HepG2 (cell line): ENCODE data around the gene RNH1. TPM values are rescaled to one million over a fixed set of nuclear protein-coding genes. Genes with fewer than 3 reads are reported as not detected.
A peak's percentile ranks its signal among the peaks of the same experiment; 100 is the strongest.

Source experiments
- ARID5B ChIP-seq: IDR thresholded peaks from 2 replicates; pipeline ENCODE4 v1.4.0; 2020; ENCODE audit warnings: mild to moderate bottlenecking, missing genetic modification reagents
- CREBL2 ChIP-seq: sonication (generic); formaldehyde crosslinking; IDR thresholded peaks from 2 replicates; pipeline ENCODE4 v1.8.1; 2023; ENCODE audit warnings: missing genetic modification reagents, mild to moderate bottlenecking, borderline replicate concordance
- FOSL1 ChIP-seq: sonication (generic); formaldehyde crosslinking; IDR thresholded peaks from 2 replicates; pipeline ENCODE4 v1.9.0; 2021; ENCODE audit warnings: missing genetic modification reagents, borderline replicate concordance
- PAXIP1 ChIP-seq: sonication (generic); formaldehyde crosslinking; conservative IDR thresholded peaks from 2 replicates; pipeline ENCODE4 v1.4.0; 2020; ENCODE audit warnings: mild to moderate bottlenecking, missing genetic modification reagents, moderate library complexity
- SKI ChIP-seq: fragments of 450-650 bp; IDR thresholded peaks from one replicate; pipeline ENCODE4 v1.6.1; 2018; ENCODE audit warnings: mild to moderate bottlenecking; ENCODE audit not compliant: partially characterized antibody
- SOX5 ChIP-seq: IDR thresholded peaks from 2 replicates; pipeline ENCODE4 v1.6.1; 2016; ENCODE audit warnings: borderline replicate concordance
- TAF1 ChIP-seq: sonication (generic); formaldehyde crosslinking; IDR thresholded peaks from 2 replicates; pipeline ENCODE4 v1.4.0; 2020; ENCODE audit warnings: missing genetic modification reagents
- THAP8 ChIP-seq: sonication (generic); formaldehyde crosslinking; IDR thresholded peaks from 2 replicates; pipeline ENCODE4 v1.5.1; 2020; ENCODE audit warnings: missing genetic modification reagents, mild to moderate bottlenecking, borderline replicate concordance
- TRIM22 ChIP-seq: fragments of 450-650 bp; IDR thresholded peaks from 2 replicates; pipeline ENCODE4 v1.6.1; 2017
- ZFP36L1 ChIP-seq: sonication (generic); formaldehyde crosslinking; IDR thresholded peaks from 2 replicates; pipeline ENCODE4 v1.8.0; 2022; ENCODE audit warnings: mild to moderate bottlenecking, missing genetic modification reagents, moderate library complexity
- ZNF18 ChIP-seq: sonication (generic); formaldehyde crosslinking; IDR thresholded peaks from 2 replicates; pipeline ENCODE4 v1.8.0; 2022; ENCODE audit warnings: mild to moderate bottlenecking, missing genetic modification reagents; ENCODE audit not compliant: insufficient replicate concordance
- ZNF614 ChIP-seq: IDR thresholded peaks from 2 replicates; pipeline ENCODE4 v1.6.1; 2018; ENCODE audit warnings: missing biosample characterization, missing genetic modification reagents, inconsistent platforms, borderline replicate concordance
- ZNF615 ChIP-seq: sonication (generic); formaldehyde crosslinking; IDR thresholded peaks from 2 replicates; pipeline ENCODE4 v1.5.0; 2020; ENCODE audit warnings: mild to moderate bottlenecking, missing genetic modification reagents, borderline replicate concordance
- ZNF670 ChIP-seq: sonication (generic); formaldehyde crosslinking; IDR thresholded peaks from 2 replicates; pipeline ENCODE4 v1.8.0; 2022; ENCODE audit warnings: mild to moderate bottlenecking, missing genetic modification reagents, borderline replicate concordance
- ZNF749 ChIP-seq: sonication (generic); formaldehyde crosslinking; IDR thresholded peaks from 2 replicates; pipeline ENCODE4 v1.8.0; 2022; ENCODE audit warnings: mild to moderate bottlenecking, missing genetic modification reagents, moderate library complexity, borderline replicate concordance
- ZNF816 ChIP-seq: sonication (generic); formaldehyde crosslinking; IDR thresholded peaks from 2 replicates; pipeline ENCODE4 v1.8.0; 2022; ENCODE audit warnings: missing genetic modification reagents, mild to moderate bottlenecking, borderline replicate concordance
- ZSCAN30 ChIP-seq: sonication (generic); formaldehyde crosslinking; IDR thresholded peaks from 2 replicates; pipeline ENCODE4 v1.5.0; 2020; ENCODE audit warnings: mild to moderate bottlenecking, missing genetic modification reagents
- polyA plus RNA-seq, 8 experiments: library from polyadenylated mRNA; depleted of rRNA in 3 of 8; stranded (reverse) in 7 of 8; unstranded in 1 of 8; fragments of >200 nt; fragmentation: Illumina TruSeq in 4 of 8; extraction: Trizol in 4 of 8; gene quantifications; 2 replicates each; pipeline versions ENCODE4 v1.2.1 to v1.2.3, GENCODE V29; 2011 to 2016; ENCODE audit warnings: low read depth in 4 of 8, missing spikeins in 1 of 8, mixed read lengths in 1 of 8; ENCODE audit not compliant: insufficient read depth in 1 of 8
- total RNA-seq, 5 experiments: library from RNA; depleted of rRNA; stranded (reverse); fragments of >200 nt; fragmentation: Illumina TruSeq; extraction: Trizol; gene quantifications; 2 replicates each; pipeline ENCODE4 v1.2.3, GENCODE V29; 2016; ENCODE audit warnings: low read depth in 1 of 5

RNH1 gene
- total and polyA plus RNA-seq, 2 of the 13 experiments (the other 11 are each of a cell fraction or from before 2014, with no cell fraction given): 36.0 to 74.1 TPM

GRCh38 chr11:518463-519202 lies 11.6 kb upstream of the RNH1 start (continued):
- peak; percentile 51; the same call in 1 of the 2 replicates for TF ChIP-seq ARID5B (CRISPR knock-in tag)
- TF ChIP-seq ZNF18: no peak
- TF ChIP-seq ZNF670 (CRISPR knock-in tag): 0 out of 2 replicates have a peak, but pooled peaks have one; percentile 53
- peak; percentile 32 for TF ChIP-seq PAXIP1 (CRISPR knock-in tag)
- TF ChIP-seq SOX5 (CRISPR knock-in tag): peak; percentile 54; the same call in 1 of the 2 replicates
- peak; percentile 88 for TF ChIP-seq SKI
- TF ChIP-seq ZNF614 (CRISPR knock-in tag): peak; percentile 42; the same call in 1 of the 2 replicates
- no peak for TF ChIP-seq CREBL2 (CRISPR knock-in tag)
- no peak for TF ChIP-seq TRIM22
- no peak for TF ChIP-seq TAF1 (CRISPR knock-in tag)
- no peak for TF ChIP-seq FOSL1
- no peak for TF ChIP-seq ZFP36L1
- TF ChIP-seq THAP8 (CRISPR knock-in tag): 0 out of 2 replicates have a peak, but pooled peaks have one; percentile 23
- TF ChIP-seq ZSCAN30 (CRISPR knock-in tag): no peak
- TF ChIP-seq ZNF615 (CRISPR knock-in tag): no peak
- TF ChIP-seq ZNF749 (CRISPR knock-in tag): no peak
- TF ChIP-seq ZNF816 (CRISPR knock-in tag): peak; percentile 91
